ENCODE data around the gene ZNF184. TPM values are rescaled to one million over a fixed set of nuclear protein-coding genes. Genes with fewer than 3 reads are reported as not detected.

ZNF184 gene
- total and polyA plus RNA-seq, 9 of the 15 experiments (the other 6 are each of a cell fraction or from before 2014, with no cell fraction given): 7.6 to 22.2 (median 12.8) TPM

GRCh38 chr6:27517928-27518787, 45.3 kb upstream of the ZNF184 start (continued):
- TF ChIP-seq UBTF (IDR thresholded peaks at IDR 0.05; ENCODE audit: borderline replicate concordance in 1 of 2, low read depth in 2 of 2, low read length in 2 of 2): no peak
- no peak for TF ChIP-seq RNF2 (IDR thresholded peaks at IDR 0.05)
- no peak for TF ChIP-seq ZNF717 (CRISPR knock-in tag; IDR thresholded peaks at IDR 0.05)
- TF ChIP-seq XRCC3 (IDR thresholded peaks at IDR 0.05): no peak
- 0 out of 2 replicates have a peak, but pooled peaks have one; percentile 11 for TF ChIP-seq ZNF395 (CRISPR knock-in tag; IDR thresholded peaks at IDR 0.05)
- TF ChIP-seq ZC3H11A (IDR thresholded peaks at IDR 0.05; ENCODE audit: low read depth, low read length): no peak
- no peak for TF ChIP-seq TRIM24 (IDR thresholded peaks at IDR 0.05)
- no peak for TF ChIP-seq CBX5 (IDR thresholded peaks at IDR 0.05; ENCODE audit: borderline replicate concordance, low read depth)
- TF ChIP-seq MAX (CRISPR knock-in tag; IDR thresholded peaks at IDR 0.05): no peak
- TF ChIP-seq, protein P1, sequence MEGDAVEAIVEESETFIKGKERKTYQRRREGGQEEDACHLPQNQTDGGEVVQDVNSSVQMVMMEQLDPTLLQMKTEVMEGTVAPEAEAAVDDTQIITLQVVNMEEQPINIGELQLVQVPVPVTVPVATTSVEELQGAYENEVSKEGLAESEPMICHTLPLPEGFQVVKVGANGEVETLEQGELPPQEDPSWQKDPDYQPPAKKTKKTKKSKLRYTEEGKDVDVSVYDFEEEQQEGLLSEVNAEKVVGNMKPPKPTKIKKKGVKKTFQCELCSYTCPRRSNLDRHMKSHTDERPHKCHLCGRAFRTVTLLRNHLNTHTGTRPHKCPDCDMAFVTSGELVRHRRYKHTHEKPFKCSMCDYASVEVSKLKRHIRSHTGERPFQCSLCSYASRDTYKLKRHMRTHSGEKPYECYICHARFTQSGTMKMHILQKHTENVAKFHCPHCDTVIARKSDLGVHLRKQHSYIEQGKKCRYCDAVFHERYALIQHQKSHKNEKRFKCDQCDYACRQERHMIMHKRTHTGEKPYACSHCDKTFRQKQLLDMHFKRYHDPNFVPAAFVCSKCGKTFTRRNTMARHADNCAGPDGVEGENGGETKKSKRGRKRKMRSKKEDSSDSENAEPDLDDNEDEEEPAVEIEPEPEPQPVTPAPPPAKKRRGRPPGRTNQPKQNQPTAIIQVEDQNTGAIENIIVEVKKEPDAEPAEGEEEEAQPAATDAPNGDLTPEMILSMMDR (IDR thresholded peaks at IDR 0.05 in 2 of 3, conservative IDR thresholded peaks at IDR 0.05 in 1 of 3; ENCODE audit: insufficient read depth in 2 of 3, low read depth in 1 of 3, low read length in 3 of 3): no peak
- TF ChIP-seq HCFC1 (IDR thresholded peaks at IDR 0.05; ENCODE audit: low read depth, low read length): no peak
- TF ChIP-seq MAFG (tag; conservative IDR thresholded peaks at IDR 0.05): no peak
- TF ChIP-seq EGR1 (conservative IDR thresholded peaks at IDR 0.05): no peak
- TF ChIP-seq NEUROD1 (IDR thresholded peaks at IDR 0.05; ENCODE audit: borderline replicate concordance, low read depth, low read length, partially characterized antibody): peak; percentile 6
- no peak for TF ChIP-seq NRF1 (conservative IDR thresholded peaks at IDR 0.05 in 1 of 2, IDR thresholded peaks at IDR 0.05 in 1 of 2)
- TF ChIP-seq ZNF197 (CRISPR knock-in tag; IDR thresholded peaks at IDR 0.05; ENCODE audit: low read depth): 0 out of 2 replicates have a peak, but pooled peaks have one; percentile 7
- TF ChIP-seq ZNF274 (IDR thresholded peaks at IDR 0.05; ENCODE audit: borderline replicate concordance, low read depth, low read length): 0 out of 2 replicates have a peak, but pooled peaks have one; percentile 13
- TF ChIP-seq ELF1 (tag; IDR thresholded peaks at IDR 0.05): no peak
- TF ChIP-seq NFIX (CRISPR knock-in tag; IDR thresholded peaks at IDR 0.05; ENCODE audit: low read depth): no peak
- no peak for TF ChIP-seq CHD2 (IDR thresholded peaks at IDR 0.05; ENCODE audit: low read depth, low read length)
- no peak for TF ChIP-seq ZNF511 (CRISPR knock-in tag; IDR thresholded peaks at IDR 0.05)
- TF ChIP-seq HDAC8 (tag; IDR thresholded peaks at IDR 0.05): no peak
- no peak for TF ChIP-seq ZNF668 (CRISPR knock-in tag; IDR thresholded peaks at IDR 0.05)

Data from K562 (cell line).